ENCODE measurements around the gene NELFA. TPM values are rescaled to one million over a fixed set of nuclear protein-coding genes. Genes with fewer than 3 reads are reported as not detected.

Gene NELFA
- total RNA-seq, 1 donor from 2014 or later, result 8.4 TPM

GRCh38 chr4:1967512-1968149, 41.1 kb downstream of the NELFA start:
- no peak for DNase-seq (ENCODE audit: low spot score)

GRCh38 chr4:1964971-1965370, 43.8 kb downstream of the NELFA start:
- DNase-seq (ENCODE audit: low spot score), result no peak

GRCh38 chr4:1964443-1964842, 44.3 kb downstream of the NELFA start:
- DNase-seq (ENCODE audit: low spot score), result no peak

GRCh38 chr4:1962980-1963379, 45.8 kb downstream of the NELFA start:
- DNase-seq (ENCODE audit: low spot score), result no peak

GRCh38 chr4:1961563-1961962, 47.2 kb downstream of the NELFA start:
- no peak for DNase-seq (ENCODE audit: low spot score)

- DNase-seq (ENCODE audit: low spot score), result no peak
Observed at GRCh38 chr4:1961038-1961437, 47.7 kb downstream of the NELFA start.

- no peak for DNase-seq (ENCODE audit: low spot score)
Observed at GRCh38 chr4:1960170-1960825, 48.5 kb downstream of the NELFA start.

GRCh38 chr4:1959104-1959384, 49.7 kb downstream of the NELFA start:
- no peak for DNase-seq (ENCODE audit: low spot score)

- DNase-seq (ENCODE audit: low spot score), result no peak
Observed at GRCh38 chr4:1958276-1959103, 50.3 kb downstream of the NELFA start.

GRCh38 chr4:1956631-1957030, 52.1 kb downstream of the NELFA start:
- DNase-seq (ENCODE audit: low spot score), result no peak

GRCh38 chr4:1953335-1953734, 55.4 kb downstream of the NELFA start:
- DNase-seq (ENCODE audit: low spot score), result no peak

GRCh38 chr4:1952719-1953118, 56.1 kb downstream of the NELFA start:
- no peak for DNase-seq (ENCODE audit: low spot score)

GRCh38 chr4:1952058-1952700, 56.6 kb downstream of the NELFA start:
- no peak for DNase-seq (ENCODE audit: low spot score)

GRCh38 chr4:1950369-1950768, 58.4 kb downstream of the NELFA start:
- DNase-seq (ENCODE audit: low spot score), result no peak

GRCh38 chr4:1948892-1949436, 59.8 kb downstream of the NELFA start:
- no peak for DNase-seq (ENCODE audit: low spot score)

- DNase-seq (ENCODE audit: low spot score), result no peak
Observed at GRCh38 chr4:1948232-1948631, 60.5 kb downstream of the NELFA start.

- DNase-seq (ENCODE audit: low spot score), result no peak
Observed at GRCh38 chr4:1945912-1946311, 62.9 kb downstream of the NELFA start.

- DNase-seq (ENCODE audit: low spot score), result no peak
Observed at GRCh38 chr4:1945124-1945895, 63.5 kb downstream of the NELFA start.

- DNase-seq (ENCODE audit: low spot score), result no peak
Observed at GRCh38 chr4:1943928-1944327, 64.8 kb downstream of the NELFA start.

- DNase-seq (ENCODE audit: low spot score), result no peak
Observed at GRCh38 chr4:1940566-1940965, 68.2 kb downstream of the NELFA start.

Measured in umbilical cord (tissue), 2 donors.